Measurements from ENCODE around the gene CLN3.
"Not testable (repeated sequence)": the region's sequence is repeated elsewhere in the genome, so short reads cannot be mapped to it uniquely, and the experiment has no call there.

CLN3 gene

GRCh38 chr16:28505489-28506137 lies 13.7 kb upstream of the CLN3 start:
- Histone ChIP-seq H3K4me3 (ENCODE audit: low read length) (no peak overlapping the region), H3K9ac (ENCODE audit: low read length) (no peak overlapping the region), H3K36me3 (ENCODE audit: control insufficient read depth, low read depth, low read length) (no peaks in the 10 kb centered on the region), H3K27me3 (ENCODE audit: control insufficient read depth, insufficient read depth, low read length) (no peaks in the 10 kb centered on the region), H3K9me3 (ENCODE audit: control insufficient read depth, low read depth, low read length) (no peaks in the 10 kb centered on the region), H3K27ac (ENCODE audit: low read length) (no peak overlapping the region), H3K4me1 (ENCODE audit: control insufficient read depth, low read depth, low read length) (no peaks in the 10 kb centered on the region)

- Histone ChIP-seq H3K9ac (ENCODE audit: low read length) (no peak overlapping the region), H3K27ac (ENCODE audit: low read length) (no peak overlapping the region), H3K36me3 (ENCODE audit: control insufficient read depth, low read depth, low read length) (no peaks in the 10 kb centered on the region), H3K4me3 (ENCODE audit: low read length) (no peak overlapping the region), H3K27me3 (ENCODE audit: control insufficient read depth, insufficient read depth, low read length) (no peaks in the 10 kb centered on the region), H3K9me3 (ENCODE audit: control insufficient read depth, low read depth, low read length) (no peaks in the 10 kb centered on the region), H3K4me1 (ENCODE audit: control insufficient read depth, low read depth, low read length) (no peaks in the 10 kb centered on the region)
Observed at GRCh38 chr16:28504707-28505404, 13.0 kb upstream of the CLN3 start.

DNA sequence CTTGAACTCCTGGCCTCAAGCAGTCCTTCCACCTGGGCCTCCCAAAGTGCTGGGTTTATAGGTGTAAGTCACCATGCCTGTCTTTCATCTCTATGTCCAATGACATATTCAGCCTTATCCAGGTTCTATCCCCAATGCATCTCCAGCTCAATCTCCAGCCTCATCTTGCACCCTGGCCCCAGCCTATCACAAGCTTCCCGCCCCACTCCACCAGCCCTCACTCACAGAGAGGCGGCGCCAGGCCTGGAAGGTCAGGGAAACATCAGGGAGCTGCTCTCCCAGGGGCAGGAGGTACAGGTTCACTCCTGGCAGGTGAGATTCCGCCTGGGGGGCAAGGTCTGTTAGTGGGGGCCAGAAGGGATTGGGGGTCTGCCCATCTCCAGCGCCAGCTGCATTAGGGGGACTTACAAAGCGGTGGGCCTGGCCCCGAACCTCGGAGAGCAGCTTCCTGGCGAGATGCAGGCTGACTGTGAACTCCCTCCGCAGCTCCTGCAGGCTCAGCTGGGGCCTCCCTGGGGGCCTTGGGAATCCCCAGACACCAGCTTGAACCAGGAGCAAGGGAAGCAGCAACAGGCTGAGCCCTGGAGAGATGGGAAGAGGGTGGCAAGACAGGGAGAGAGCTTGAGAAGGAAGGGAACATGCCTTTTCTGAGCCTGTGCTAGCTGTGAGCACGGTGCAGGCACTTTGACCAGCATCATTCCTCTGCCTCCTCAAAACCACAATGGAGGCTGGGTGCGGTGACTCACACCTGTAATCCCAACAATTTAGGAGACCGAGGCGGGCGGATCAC lies 11.8 kb upstream of the CLN3 start:
- H3K9ac ChIP-seq (ENCODE audit: low read length) = no peak overlapping the region

DNA sequence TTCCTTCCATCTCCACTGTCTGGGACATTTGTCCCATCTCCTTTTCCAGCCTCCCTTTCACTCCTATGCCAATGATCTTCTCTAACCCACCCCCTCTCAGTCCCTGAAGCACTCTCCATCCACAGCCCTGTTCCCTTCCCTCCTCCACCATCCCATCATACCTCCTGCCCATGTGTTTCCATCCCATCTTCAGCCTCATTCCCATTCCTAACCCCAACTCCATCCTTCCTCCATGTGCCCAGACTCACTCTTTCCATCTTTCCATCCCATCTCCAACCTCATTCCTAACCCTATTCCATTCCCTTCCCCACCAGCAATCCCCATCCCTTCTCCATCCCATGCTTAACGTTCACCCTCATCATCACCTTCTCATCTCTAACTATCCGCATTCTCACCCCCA lies 10.4 kb upstream of the CLN3 start:
- Histone ChIP-seq H3K4me1 (ENCODE audit: control insufficient read depth, low read depth, low read length) (no peaks in the 10 kb centered on the region), H3K4me3 (ENCODE audit: low read length) (no peak overlapping the region), H3K27ac (ENCODE audit: low read length) (no peak overlapping the region), H3K9me3 (ENCODE audit: control insufficient read depth, low read depth, low read length) (no peaks in the 10 kb centered on the region), H3K27me3 (ENCODE audit: control insufficient read depth, insufficient read depth, low read length) (no peaks in the 10 kb centered on the region), H3K36me3 (ENCODE audit: control insufficient read depth, low read depth, low read length) (no peaks in the 10 kb centered on the region), H3K9ac (ENCODE audit: low read length) (no peak overlapping the region)

More for the DNA sequence above, 11.8 kb upstream of the CLN3 start:
- Histone ChIP-seq H3K27ac (ENCODE audit: low read length) (no peak overlapping the region), H3K27me3 (ENCODE audit: control insufficient read depth, insufficient read depth, low read length) (no peaks in the 10 kb centered on the region), H3K4me1 (ENCODE audit: control insufficient read depth, low read depth, low read length) (no peaks in the 10 kb centered on the region), H3K4me3 (ENCODE audit: low read length) (no peak overlapping the region), H3K9me3 (ENCODE audit: control insufficient read depth, low read depth, low read length) (no peaks in the 10 kb centered on the region), H3K36me3 (ENCODE audit: control insufficient read depth, low read depth, low read length) (no peaks in the 10 kb centered on the region)

DNA sequence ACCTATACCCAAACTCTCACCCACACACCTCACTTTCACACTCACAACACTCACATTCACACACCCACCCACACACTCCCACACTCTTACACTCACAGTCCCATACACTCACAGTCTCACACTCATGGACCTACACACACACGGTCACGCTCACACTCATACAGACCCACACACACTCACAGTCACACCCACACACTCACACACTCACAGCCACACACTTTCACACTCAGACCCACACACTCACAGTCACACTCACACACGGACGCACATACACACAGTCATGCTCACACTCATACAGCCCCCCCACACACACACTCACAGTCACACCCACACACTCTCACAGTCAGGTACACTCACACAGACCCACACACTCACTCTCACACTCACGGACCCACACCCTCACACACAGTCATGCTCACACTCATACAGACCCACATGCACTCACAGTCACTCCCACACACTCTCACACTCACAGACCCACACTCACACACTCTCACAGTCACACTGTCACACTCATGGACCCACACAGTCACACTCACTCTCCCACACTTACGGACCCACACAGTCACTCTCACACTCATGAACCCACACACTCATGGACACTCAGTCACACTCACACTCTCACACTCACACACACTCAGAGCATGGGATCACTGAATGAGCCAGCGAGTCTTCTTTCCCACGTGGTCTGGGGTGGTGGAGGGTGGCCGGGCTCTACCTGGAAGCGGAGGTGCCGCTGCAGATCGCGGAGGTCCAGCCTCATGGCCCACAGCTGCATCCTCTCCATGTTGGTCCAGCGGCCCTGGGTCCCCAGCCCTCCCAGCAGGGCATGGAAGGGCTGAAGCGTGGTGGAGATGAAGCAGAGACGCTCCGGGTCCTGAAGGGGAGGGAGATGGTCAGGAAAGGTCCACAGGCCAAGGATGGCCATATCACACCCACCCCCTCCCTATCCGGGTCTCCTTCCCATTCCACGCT lies 9.7 kb upstream of the CLN3 start:
- Histone ChIP-seq H3K36me3 (ENCODE audit: control insufficient read depth, low read depth, low read length) (no peaks in the 10 kb centered on the region), H3K27ac (ENCODE audit: low read length) (no peak overlapping the region), H3K9ac (ENCODE audit: low read length) (no peak overlapping the region), H3K9me3 (ENCODE audit: control insufficient read depth, low read depth, low read length) (no peaks in the 10 kb centered on the region), H3K4me3 (ENCODE audit: low read length) (no peak overlapping the region), H3K27me3 (ENCODE audit: control insufficient read depth, insufficient read depth, low read length) (no peaks in the 10 kb centered on the region), H3K4me1 (ENCODE audit: control insufficient read depth, low read depth, low read length) (no peaks in the 10 kb centered on the region)

DNA sequence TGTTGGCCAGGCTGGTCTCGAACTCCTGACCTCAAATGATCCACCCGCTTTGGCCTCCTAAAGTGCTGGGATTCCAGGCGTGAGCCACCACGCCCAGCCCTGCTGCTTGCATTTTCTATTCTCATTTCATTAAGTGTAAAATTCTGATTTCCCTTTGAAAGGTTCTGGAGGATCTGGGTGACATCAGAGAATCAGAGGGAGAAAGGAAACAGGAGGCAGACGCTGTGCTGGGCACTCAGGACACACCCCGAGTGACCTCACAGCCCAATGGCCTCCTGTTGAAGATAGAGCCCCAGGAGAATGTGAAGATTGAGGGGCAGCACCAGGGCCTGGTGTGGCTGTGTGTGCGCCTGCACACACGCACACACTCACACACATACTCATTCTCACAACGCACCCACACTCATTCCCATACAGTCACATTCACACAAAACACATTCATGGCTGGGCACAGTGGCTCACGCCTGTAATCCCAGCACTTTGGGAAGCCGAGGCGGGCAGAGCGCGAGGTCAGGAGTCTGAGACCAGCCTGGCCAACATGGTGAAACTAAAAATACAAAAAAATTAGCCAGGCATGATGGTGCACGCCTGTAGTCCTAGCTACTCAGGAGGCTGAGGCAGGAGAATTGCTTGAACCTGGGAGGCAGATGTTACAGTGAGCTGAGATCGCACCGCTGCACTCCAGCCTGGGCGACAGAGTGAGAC lies 8.8 kb upstream of the CLN3 start:
- not testable (repeated sequence) for H3K27me3 ChIP-seq (ENCODE audit: control insufficient read depth, insufficient read depth, low read length); H3K27ac ChIP-seq (ENCODE audit: low read length); H3K4me3 ChIP-seq (ENCODE audit: low read length); H3K9ac ChIP-seq (ENCODE audit: low read length); H3K36me3 ChIP-seq (ENCODE audit: control insufficient read depth, low read depth, low read length); H3K4me1 ChIP-seq (ENCODE audit: control insufficient read depth, low read depth, low read length); H3K9me3 ChIP-seq (ENCODE audit: control insufficient read depth, low read depth, low read length)

GRCh38 chr16:28499854-28500253 lies 8.0 kb upstream of the CLN3 start:
- H3K27me3 ChIP-seq (ENCODE audit: control insufficient read depth, insufficient read depth, low read length) = no peaks in the 10 kb centered on the region
- H3K4me3 ChIP-seq (ENCODE audit: low read length) = no peak overlapping the region
- no peaks in the 10 kb centered on the region for H3K9me3 ChIP-seq (ENCODE audit: control insufficient read depth, low read depth, low read length)
- no peaks in the 10 kb centered on the region for H3K4me1 ChIP-seq (ENCODE audit: control insufficient read depth, low read depth, low read length)
- H3K27ac ChIP-seq (ENCODE audit: low read length) = no peak overlapping the region
- no peaks in the 10 kb centered on the region for H3K36me3 ChIP-seq (ENCODE audit: control insufficient read depth, low read depth, low read length)
- no peak overlapping the region for H3K9ac ChIP-seq (ENCODE audit: low read length)

- Histone ChIP-seq H3K9ac (ENCODE audit: low read length) (no peak overlapping the region), H3K4me3 (ENCODE audit: low read length) (no peak overlapping the region), H3K4me1 (ENCODE audit: control insufficient read depth, low read depth, low read length) (no peaks in the 10 kb centered on the region), H3K27ac (ENCODE audit: low read length) (no peak overlapping the region), H3K27me3 (ENCODE audit: control insufficient read depth, insufficient read depth, low read length) (no peaks in the 10 kb centered on the region), H3K9me3 (ENCODE audit: control insufficient read depth, low read depth, low read length) (no peaks in the 10 kb centered on the region), H3K36me3 (ENCODE audit: control insufficient read depth, low read depth, low read length) (no peaks in the 10 kb centered on the region)
Observed at GRCh38 chr16:28498666-28499381, 7.0 kb upstream of the CLN3 start.

DNA sequence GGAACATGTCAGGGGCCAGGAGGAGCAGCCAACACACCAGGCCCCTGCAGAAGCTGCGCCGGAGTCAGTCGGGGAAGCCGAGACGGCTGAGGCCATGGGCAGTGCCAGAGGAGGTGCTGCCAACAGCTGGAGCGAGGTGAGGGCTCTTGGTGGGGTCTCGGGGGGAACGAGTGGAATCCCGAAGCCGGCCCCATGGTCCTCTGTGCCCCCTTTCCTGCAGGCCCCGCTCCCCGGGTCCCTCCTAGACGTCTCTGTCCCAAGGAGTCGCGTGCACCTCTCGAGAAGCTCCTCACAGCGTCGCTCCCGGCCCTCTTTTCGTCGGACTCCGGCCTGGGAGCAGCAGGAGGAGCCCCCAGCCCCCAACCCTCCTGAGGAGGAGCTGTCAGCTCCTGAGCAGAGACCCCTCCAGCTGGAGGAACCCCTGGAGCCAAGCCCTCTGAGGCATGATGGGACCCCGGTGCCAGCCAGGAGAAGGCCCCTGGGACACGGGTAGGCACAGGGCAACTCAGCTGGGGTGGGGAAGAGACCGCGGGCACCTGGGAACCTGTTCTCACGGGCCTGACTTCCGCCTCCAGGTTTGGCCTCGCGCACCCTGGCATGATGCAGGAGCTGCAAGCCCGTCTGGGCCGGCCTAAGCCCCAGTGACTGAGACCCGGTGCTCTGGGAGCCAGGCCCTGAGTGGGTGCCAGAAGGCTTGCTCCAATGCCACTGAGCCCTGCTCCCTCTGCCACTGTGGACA lies 6.2 kb upstream of the CLN3 start:
- Histone ChIP-seq H3K9me3 (ENCODE audit: control insufficient read depth, low read depth, low read length) (no peaks in the 10 kb centered on the region), H3K9ac (ENCODE audit: low read length) (no peak overlapping the region), H3K4me1 (ENCODE audit: control insufficient read depth, low read depth, low read length) (no peaks in the 10 kb centered on the region), H3K27me3 (ENCODE audit: control insufficient read depth, insufficient read depth, low read length) (no peaks in the 10 kb centered on the region), H3K27ac (ENCODE audit: low read length) (no peak overlapping the region), H3K4me3 (ENCODE audit: low read length) (no peak overlapping the region), H3K36me3 (ENCODE audit: control insufficient read depth, low read depth, low read length) (no peaks in the 10 kb centered on the region)

GRCh38 chr16:28497386-28497785 lies 5.5 kb upstream of the CLN3 start:
- H3K4me1 ChIP-seq (ENCODE audit: control insufficient read depth, low read depth, low read length) = no peaks in the 10 kb centered on the region
- no peak overlapping the region for H3K4me3 ChIP-seq (ENCODE audit: low read length)
- no peak overlapping the region for H3K9ac ChIP-seq (ENCODE audit: low read length)

More at GRCh38 chr16:28497386-28497785, 5.5 kb upstream of the CLN3 start:
- no peaks in the 10 kb centered on the region for H3K36me3 ChIP-seq (ENCODE audit: control insufficient read depth, low read depth, low read length)
- no peaks in the 10 kb centered on the region for H3K27me3 ChIP-seq (ENCODE audit: control insufficient read depth, insufficient read depth, low read length)
- no peak overlapping the region for H3K27ac ChIP-seq (ENCODE audit: low read length)
- H3K9me3 ChIP-seq (ENCODE audit: control insufficient read depth, low read depth, low read length) = no peaks in the 10 kb centered on the region

All from iPS-18a (cell line).